H1 (cell line): ENCODE data around the gene OLA1. TPM values are rescaled to one million over a fixed set of nuclear protein-coding genes. Genes with fewer than 3 reads are reported as not detected.

Experiments
- CTCF ChIA-PET: fragments of 300-600 bp; sonication (Branson Sonifier 250); formaldehyde crosslinking; loops from one replicate; lab custom pipeline; 2021; ENCODE audit not compliant: partially characterized antibody; lab: Charles Lee
- POLR2A ChIA-PET: fragments of 300-600 bp; sonication (Branson Sonifier 250); formaldehyde crosslinking; loops from one replicate; lab custom pipeline; 2021; ENCODE audit warnings: inconsistent platforms; ENCODE audit not compliant: partially characterized antibody; lab: Charles Lee
- DNase-seq, 2 experiments: peaks; one replicate each; pipeline versions ENCODE4 v3.0.0 to v3.0.0-alpha.2; 2010 to 2022; ENCODE audit warnings: low spot score in 2 of 2, low read depth in 1 of 2, mixed read lengths in 1 of 2
- FAIRE-seq: peaks from 2 replicates; lab custom pipeline; 2011; peaks lifted over from hg19 to GRCh38; lab: Jason Lieb, UNC
- H2AFZ ChIP-seq: 2 replicates; pipeline ENCODE4 v1.8.1; 2012; ENCODE audit warnings: low read length, inconsistent platforms
- H2AK5ac ChIP-seq: 2 replicates; pipeline ENCODE4 v1.6.1; 2013; ENCODE audit warnings: low read depth, low read length
- H2BK120ac ChIP-seq: replicated peaks from 2 replicates; pipeline ENCODE3; 2013; ENCODE audit warnings: low read depth, low read length, inconsistent platforms
- H2BK12ac ChIP-seq: 2 replicates; pipeline ENCODE4 v1.6.1; 2013; ENCODE audit warnings: low read depth, low read length
- H2BK15ac ChIP-seq: 2 replicates; pipeline ENCODE4 v1.6.1; 2013; ENCODE audit warnings: low read length
- H2BK20ac ChIP-seq: 2 replicates; pipeline ENCODE4 v1.6.1; 2013; ENCODE audit warnings: low read length
- H2BK5ac ChIP-seq: 2 replicates; pipeline ENCODE4 v1.6.1; 2013; ENCODE audit warnings: low read depth, low read length
- H3K14ac ChIP-seq: 2 replicates; pipeline ENCODE4 v1.6.1; 2013; ENCODE audit warnings: inconsistent platforms; ENCODE audit not compliant: insufficient read length
- H3K18ac ChIP-seq: 2 replicates; pipeline ENCODE4 v1.6.1; 2013; ENCODE audit warnings: low read length; ENCODE audit errors: extremely low read depth
- H3K23ac ChIP-seq: 2 replicates; pipeline ENCODE4 v1.6.1; 2013; ENCODE audit warnings: inconsistent platforms; ENCODE audit not compliant: insufficient read length
- H3K23me2 ChIP-seq: 2 replicates; pipeline ENCODE4 v1.6.1; 2013; ENCODE audit warnings: low read depth, low read length
- H3K27ac ChIP-seq: 2 replicates; pipeline ENCODE4 v1.6.1; 2011; ENCODE audit warnings: low read depth, low read length, inconsistent platforms
- H3K27me3 ChIP-seq, 4 experiments: replicated peaks in 1 of 4; 1 replicate in 1 of 4; 2 replicates in 3 of 4; pipeline versions ENCODE4 v1.6.1 to v1.8.1; 2011 to 2013; ENCODE audit warnings: low read length in 3 of 4, mild to moderate bottlenecking in 3 of 4, inconsistent platforms in 2 of 4, mixed read lengths in 2 of 4, moderate library complexity in 1 of 4; ENCODE audit not compliant: control insufficient read depth in 3 of 4, insufficient read depth in 3 of 4; ENCODE audit errors: extremely low read depth in 1 of 4
- H3K36me3 ChIP-seq, 4 experiments: 2 replicates each; pipeline versions ENCODE4 v1.6.1 to v1.8.1; 2011 to 2013; ENCODE audit warnings: mild to moderate bottlenecking in 4 of 4, low read length in 3 of 4, moderate library complexity in 2 of 4, control low read depth in 1 of 4, inconsistent platforms in 1 of 4; ENCODE audit not compliant: insufficient read depth in 4 of 4, control insufficient read depth in 2 of 4
- H3K4ac ChIP-seq: replicated peaks from 2 replicates; pipeline ENCODE3; 2013; ENCODE audit warnings: low read length, low read depth, mixed read lengths, inconsistent platforms; ENCODE audit not compliant: insufficient read length
- H3K4me1 ChIP-seq, 4 experiments: replicated peaks in 1 of 4; 1 replicate in 1 of 4; 2 replicates in 3 of 4; pipeline versions ENCODE4 v1.6.1 to v1.8.1; 2011 to 2013; ENCODE audit warnings: low read length in 3 of 4, inconsistent platforms in 2 of 4, mixed read lengths in 1 of 4; ENCODE audit not compliant: insufficient read depth in 4 of 4, control insufficient read depth in 3 of 4
- H3K4me2 ChIP-seq, 2 experiments: 2 replicates each; pipeline versions ENCODE4 v1.6.1 to v1.8.1; 2011 to 2013; ENCODE audit warnings: low read depth in 2 of 2, low read length in 2 of 2, control low read depth in 1 of 2, inconsistent platforms in 1 of 2, mild to moderate bottlenecking in 1 of 2; ENCODE audit not compliant: insufficient read depth in 1 of 2
- H3K4me3 ChIP-seq, 4 experiments: fragments of 200-600, 300-600 bp in 1 of 4; sonication (generic), shearing (Covaris generic), sonication (Bioruptor Twin) in 1 of 4; 2 replicates each; pipeline versions ENCODE4 v1.5.1 to v1.8.1; 2011 to 2016; ENCODE audit warnings: low read length in 4 of 4, low read depth in 3 of 4, control low read depth in 2 of 4, inconsistent platforms in 2 of 4, mild to moderate bottlenecking in 2 of 4, mixed read lengths in 1 of 4, moderate library complexity in 1 of 4; ENCODE audit not compliant: insufficient read depth in 2 of 4; ENCODE audit errors: extremely low read depth in 1 of 4
- H3K56ac ChIP-seq: replicated peaks from 2 replicates; pipeline ENCODE3; 2013; ENCODE audit warnings: low read depth, mild to moderate bottlenecking, mixed read lengths, low read length, inconsistent platforms; ENCODE audit not compliant: insufficient read length
- H3K79me1 ChIP-seq: 2 replicates; pipeline ENCODE4 v1.6.1; 2013; ENCODE audit warnings: low read depth, low read length, control low read depth
- H3K79me2 ChIP-seq, 2 experiments: 2 replicates each; pipeline versions ENCODE4 v1.6.1 to v1.8.1; 2012 to 2013; ENCODE audit warnings: low read length in 2 of 2, mild to moderate bottlenecking in 2 of 2, inconsistent platforms in 1 of 2; ENCODE audit not compliant: insufficient read depth in 2 of 2, control insufficient read depth in 1 of 2
- H3K9ac ChIP-seq, 4 experiments: replicated peaks in 1 of 4; 1 replicate in 1 of 4; 2 replicates in 3 of 4; pipeline versions ENCODE4 v1.6.1 to v1.8.1; 2011 to 2013; ENCODE audit warnings: low read depth in 3 of 4, low read length in 3 of 4, control low read depth in 2 of 4, mild to moderate bottlenecking in 2 of 4, moderate library complexity in 2 of 4, inconsistent platforms in 1 of 4; ENCODE audit errors: extremely low read depth in 1 of 4
- H3K9me3 ChIP-seq, 2 experiments: 2 replicates each; pipeline versions ENCODE4 v1.6.1 to v1.8.1; 2012 to 2013; ENCODE audit warnings: mild to moderate bottlenecking in 2 of 2, moderate library complexity in 2 of 2, control low read depth in 1 of 2, inconsistent platforms in 1 of 2, low read depth in 1 of 2, low read length in 1 of 2, mixed read lengths in 1 of 2; ENCODE audit not compliant: insufficient read depth in 2 of 2
- H4K20me1 ChIP-seq, 2 experiments: replicated peaks in 1 of 2; 2 replicates each; pipeline versions ENCODE3 to v1.8.1; 2011 to 2013; ENCODE audit warnings: inconsistent platforms in 2 of 2, low read length in 2 of 2, mild to moderate bottlenecking in 1 of 2; ENCODE audit not compliant: insufficient read depth in 2 of 2, control insufficient read depth in 1 of 2
- H4K5ac ChIP-seq: 2 replicates; pipeline ENCODE4 v1.6.1; 2013; ENCODE audit warnings: low read length, low read depth, mixed read lengths, inconsistent platforms; ENCODE audit not compliant: insufficient read length
- H4K8ac ChIP-seq: 2 replicates; pipeline ENCODE4 v1.8.0; 2013; ENCODE audit warnings: mild to moderate bottlenecking, moderate library complexity, low read length, inconsistent platforms; ENCODE audit not compliant: insufficient read depth; ENCODE audit errors: extremely low read depth
- H4K91ac ChIP-seq: replicated peaks from 2 replicates; pipeline ENCODE3; 2013; ENCODE audit warnings: low read length, mixed read lengths, inconsistent platforms; ENCODE audit not compliant: insufficient read length
- BACH1 ChIP-seq: IDR thresholded peaks from 2 replicates; pipeline ENCODE4 v1.6.1; 2012; ENCODE audit warnings: low read length, improper control_type of control experiment
- EGR1 ChIP-seq: IDR thresholded peaks from 2 replicates; pipeline ENCODE4 v1.6.1; 2011; ENCODE audit warnings: low read depth, low read length, borderline replicate concordance
- GTF2F1 ChIP-seq: IDR thresholded peaks from 2 replicates; pipeline ENCODE4 v1.6.1; 2012; ENCODE audit warnings: low read depth, low read length, improper control_type of control experiment, borderline replicate concordance
- HDAC2 ChIP-seq, 2 experiments: fragments of 300-600 bp in 1 of 2; sonication (generic) in 1 of 2; IDR thresholded peaks; 2 replicates each; pipeline ENCODE4 v1.6.1; 2011 to 2012; ENCODE audit warnings: low read depth in 2 of 2, low read length in 2 of 2, mild to moderate bottlenecking in 2 of 2, moderate library complexity in 2 of 2, borderline replicate concordance in 1 of 2, inconsistent platforms in 1 of 2
- POLR2AphosphoS5 ChIP-seq: IDR thresholded peaks from 2 replicates; pipeline ENCODE4 v1.6.1; 2011; ENCODE audit warnings: low read depth, low read length
- POU5F1 ChIP-seq: IDR thresholded peaks from 2 replicates; pipeline ENCODE4 v1.6.1; 2011; ENCODE audit warnings: low read depth, mild to moderate bottlenecking, low read length, moderate library complexity
- RFX5 ChIP-seq: IDR thresholded peaks from 2 replicates; pipeline ENCODE4 v1.6.1; 2011; ENCODE audit warnings: low read depth, low read length, improper control_type of control experiment, borderline replicate concordance
- SRF ChIP-seq: IDR thresholded peaks from 2 replicates; pipeline ENCODE4 v1.6.1; 2011; ENCODE audit warnings: mild to moderate bottlenecking, low read depth, low read length, moderate library complexity
- SUZ12 ChIP-seq: fragments of 200-600 bp; sonication (generic); IDR thresholded peaks from 2 replicates; pipeline ENCODE4 v1.6.1; 2012; ENCODE audit warnings: mild to moderate bottlenecking, inconsistent platforms, low read length, moderate library complexity, mixed read lengths
- TAF1 ChIP-seq: IDR thresholded peaks from 2 replicates; pipeline ENCODE4 v1.6.1; 2011; ENCODE audit warnings: mild to moderate bottlenecking, low read depth, low read length
- TBP ChIP-seq: IDR thresholded peaks from 2 replicates; pipeline ENCODE4 v1.6.1; 2011; ENCODE audit warnings: low read depth, low read length, improper control_type of control experiment
- ZNF274 ChIP-seq: IDR thresholded peaks from 2 replicates; pipeline ENCODE4 v1.7.0; 2012; ENCODE audit warnings: low read length, borderline replicate concordance; ENCODE audit errors: extremely low read depth
- WGBS, 2 experiments: shearing (Covaris generic) in 1 of 2; methylation state at CpG; one replicate each; pipeline versions ENCODE4 v1.1.6 to v1.1.7; 2013 to 2015; ENCODE audit warnings: low lambda C conversion rate in 2 of 2, mixed read lengths in 2 of 2, inconsistent platforms in 1 of 2, low coverage in 1 of 2, missing lambda C conversion rate in 1 of 2; ENCODE audit not compliant: insufficient replicate concordance in 2 of 2, insufficient coverage in 1 of 2, insufficient read length in 1 of 2; ENCODE audit errors: extremely low coverage in 1 of 2, missing lambda C conversion rate in 1 of 2; 5-methylcytosine and 5-hydroxymethylcytosine counted together
- polyA plus RNA-seq, 7 experiments: library from polyadenylated mRNA; depleted of rRNA in 3 of 7; stranded (reverse) in 5 of 7; unstranded in 2 of 7; fragments of >200 nt in 5 of 7; fragments of 200-250 nt in 2 of 7; gene quantifications; 1 replicate in 5 of 7; 2 replicates in 1 of 7; 4 replicates in 1 of 7; pipeline versions ENCODE4 v1.2.1 to v1.2.3, GENCODE V29; 2011 to 2013; ENCODE audit warnings: missing spikeins in 2 of 7, mixed read lengths in 2 of 7
- total RNA-seq: library from RNA; stranded (reverse); fragmentation: NEBNext Ultra II Directional; extraction: Animal tissue kit (Norgen Biotek cat#: 25700); gene quantifications from 2 replicates; pipeline ENCODE4 v1.2.1, GENCODE V29; 2021
- TF ChIP-seq, protein P1 (sequence below): IDR thresholded peaks from 2 replicates; pipeline ENCODE4 v1.6.1; 2011; ENCODE audit warnings: low read depth, mild to moderate bottlenecking, low read length; ENCODE audit not compliant: insufficient read depth

The OLA1 gene
- total and polyA plus RNA-seq, 2 of the 8 experiments (the other 6 are each of a cell fraction or from before 2014, with no cell fraction given): 39.3 to 158 TPM

DNA sequence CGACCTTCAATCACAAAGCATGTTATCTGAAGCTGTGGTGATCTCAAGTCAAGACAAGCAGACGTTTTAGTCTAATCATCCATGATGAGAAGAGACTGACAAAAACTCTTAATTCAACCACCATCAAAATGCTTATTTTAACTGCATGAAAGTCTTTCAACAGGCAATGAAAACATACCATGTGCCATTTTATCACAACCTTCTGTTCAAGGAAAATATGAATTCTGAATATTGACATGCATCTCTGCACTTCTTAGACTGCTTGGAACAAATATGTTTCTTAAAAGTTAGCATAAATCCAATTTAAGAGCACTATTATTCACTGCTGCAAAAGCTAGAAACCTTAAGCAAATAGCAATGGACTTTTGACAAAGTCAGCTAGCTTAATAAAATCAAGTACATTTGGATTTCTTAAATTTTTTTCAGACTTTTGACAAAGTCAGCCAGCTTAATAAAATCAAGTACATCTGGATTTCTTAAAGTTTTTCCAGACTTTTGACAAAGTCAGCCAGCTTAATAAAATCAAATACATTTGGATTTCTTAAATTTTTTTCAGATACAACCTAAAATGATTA lies 70.9 kb downstream of the OLA1 start:
- peaks cover 0 to 27% of the 10 kb centered on the region in 2 experiments; a peak in 2 of 4 replicates for H3K79me2 ChIP-seq
- no peak overlapping the region for H4K5ac ChIP-seq
- no peak overlapping the region for H4K91ac ChIP-seq
- no peak overlapping the region for H3K23ac ChIP-seq
- no peak overlapping the region for H2BK15ac ChIP-seq
- no peak overlapping the region for H2BK5ac ChIP-seq
- H3K27me3 ChIP-seq: no peaks in the 10 kb centered on the region
- H4K8ac ChIP-seq: no peak overlapping the region; the same call in 1 of the 2 replicates
- H3K14ac ChIP-seq: no peak overlapping the region
- WGBS, 2 experiments: 80% methylated on average over 2 of the region's 2 CpGs; no CpG with 5 or more reads in 1 of the 2 experiments
- CTCF ChIA-PET: interaction anchor here (0.6 to 1.8 kb wide), 3 partner anchors 39 to 172 kb away, joined by 3 to 5 read pairs (median 3); no protein-coding TSS in a partner anchor
- TF ChIP-seq POLR2AphosphoS5 (no peak), ZNF274 (no peak), GTF2F1 (no peak), EGR1 (no peak), RFX5 (no peak), SUZ12 (no peak), TBP (no peak), POU5F1 (no peak), HDAC2 (IDR thresholded peaks at IDR 0.05; ENCODE audit: borderline replicate concordance in 1 of 2, low read depth in 2 of 2, low read length in 2 of 2) (no peak), BACH1 (no peak), TAF1 (no peak), SRF (no peak)
- TF ChIP-seq, protein P1, sequence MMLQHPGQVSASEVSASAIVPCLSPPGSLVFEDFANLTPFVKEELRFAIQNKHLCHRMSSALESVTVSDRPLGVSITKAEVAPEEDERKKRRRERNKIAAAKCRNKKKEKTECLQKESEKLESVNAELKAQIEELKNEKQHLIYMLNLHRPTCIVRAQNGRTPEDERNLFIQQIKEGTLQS: no peak
- TF ChIP-seq, all 59 proteins: peak for 0
- POLR2A ChIA-PET: interaction anchor here (1.0 to 1.5 kb wide), 3 partner anchors 14 to 147 kb away, joined by 3 read pairs; no protein-coding TSS in a partner anchor
- Histone ChIP-seq H2AFZ (no peak overlapping the region), H3K4me3 (no peak overlapping the region), H3K56ac (no peak overlapping the region), H3K79me1 (no peaks in the 10 kb centered on the region), H3K4ac (no peak overlapping the region), H3K23me2 (no peaks in the 10 kb centered on the region), H3K27ac (no peak overlapping the region), H3K4me2 (no peak overlapping the region), H4K20me1 (peaks cover 0 to 2% of the 10 kb centered on the region in 2 experiments), H2AK5ac (no peak overlapping the region), H3K36me3 (peaks cover 0 to 6% (median 1%) of the 10 kb centered on the region in 4 experiments; a peak in 3 of 8 replicates), H3K18ac (no peak overlapping the region), H3K9ac (no peak overlapping the region), H2BK12ac (no peak overlapping the region), H2BK120ac (no peak overlapping the region), H2BK20ac (no peak overlapping the region), H3K4me1 (peaks cover 0 to 3% (median 3%) of the 10 kb centered on the region in 4 experiments; a peak in 4 of 7 replicates), H3K9me3 (peaks cover 0 to 9% of the 10 kb centered on the region in 2 experiments; a peak in 2 of 4 replicates)
- peak; percentile 13 for FAIRE-seq
- no peak for DNase-seq
